H54 (cell line): ENCODE measurements around the gene PARP3.

ENCODE experiments used
- DNase-seq: peaks from one replicate; pipeline ENCODE4 v3.0.0; 2011; ENCODE audit warnings: low spot score, mixed read lengths; ENCODE audit not compliant: insufficient read length
- FAIRE-seq: peaks from 3 replicates; lab custom pipeline; 2011; peaks lifted over from hg19 to GRCh38; lab: Jason Lieb, UNC
- POLR2A ChIP-seq: IDR thresholded peaks from 2 replicates; pipeline ENCODE4 v1.6.1; 2011; ENCODE audit warnings: low read depth, mild to moderate bottlenecking, low read length

The PARP3 gene

GRCh38 chr3:51940648-51941462 is 1.3 kb upstream of the PARP3 start:
- FAIRE-seq (no peak), DNase-seq (no peak)
- no peak for TF ChIP-seq POLR2A

- FAIRE-seq: no peak
- TF ChIP-seq POLR2A: no peak
These were observed 733 bp upstream of the PARP3 start for GRCh38 chr3:51941463-51941797.

GRCh38 chr3:51942603-51943450 is 664 bp downstream of the PARP3 start:
- peak; percentile 27 for FAIRE-seq
- peak; percentile 91 for DNase-seq
- 0 out of 2 replicates have a peak, but pooled peaks have one; percentile 54 for TF ChIP-seq POLR2A

More at GRCh38 chr3:51941463-51941797, 733 bp upstream of the PARP3 start:
- no peak for DNase-seq

DNA sequence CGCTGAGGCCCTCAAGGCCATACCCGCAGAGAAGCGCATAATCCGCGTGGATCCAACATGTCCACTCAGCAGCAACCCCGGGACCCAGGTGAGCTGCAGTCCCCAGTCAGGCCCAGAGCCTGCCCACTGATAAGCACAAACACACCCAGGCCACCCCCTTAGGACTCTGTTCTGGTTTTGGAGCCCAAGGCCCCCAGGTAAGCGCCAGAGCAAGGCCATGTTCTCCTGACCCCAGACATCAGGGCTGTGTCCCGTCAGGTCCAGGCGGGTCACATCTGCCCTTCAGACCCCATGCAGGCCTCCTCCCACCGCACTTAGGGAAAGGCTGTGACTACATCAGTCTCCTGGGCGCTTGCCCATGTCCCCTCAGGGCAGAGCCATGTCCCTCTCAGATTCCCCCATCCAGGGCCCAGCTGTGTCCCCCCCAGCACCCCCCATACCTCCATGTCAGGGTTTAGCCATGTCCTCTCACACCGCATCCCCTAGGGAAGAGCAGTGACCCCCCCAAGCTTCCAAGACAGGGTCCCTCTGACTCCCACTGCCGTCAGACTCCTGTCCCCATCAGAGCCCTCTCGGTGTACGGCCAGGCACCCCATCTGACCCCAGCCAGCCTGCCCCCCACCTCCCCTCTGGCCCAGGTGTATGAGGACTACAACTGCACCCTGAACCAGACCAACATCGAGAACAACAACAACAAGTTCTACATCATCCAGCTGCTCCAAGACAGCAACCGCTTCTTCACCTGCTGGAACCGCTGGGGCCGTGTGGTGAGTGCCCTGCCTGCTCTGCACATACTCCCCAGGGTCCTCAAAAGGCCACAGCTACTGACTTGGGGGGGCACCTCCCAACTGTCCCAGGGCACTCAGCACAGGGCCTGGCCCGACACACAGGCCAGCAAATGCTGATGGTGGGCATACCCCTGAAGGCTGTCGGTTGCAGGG is 1.6 kb downstream of the PARP3 start:
- FAIRE-seq (no peak), DNase-seq (no peak)
- TF ChIP-seq POLR2A: no peak

DNA sequence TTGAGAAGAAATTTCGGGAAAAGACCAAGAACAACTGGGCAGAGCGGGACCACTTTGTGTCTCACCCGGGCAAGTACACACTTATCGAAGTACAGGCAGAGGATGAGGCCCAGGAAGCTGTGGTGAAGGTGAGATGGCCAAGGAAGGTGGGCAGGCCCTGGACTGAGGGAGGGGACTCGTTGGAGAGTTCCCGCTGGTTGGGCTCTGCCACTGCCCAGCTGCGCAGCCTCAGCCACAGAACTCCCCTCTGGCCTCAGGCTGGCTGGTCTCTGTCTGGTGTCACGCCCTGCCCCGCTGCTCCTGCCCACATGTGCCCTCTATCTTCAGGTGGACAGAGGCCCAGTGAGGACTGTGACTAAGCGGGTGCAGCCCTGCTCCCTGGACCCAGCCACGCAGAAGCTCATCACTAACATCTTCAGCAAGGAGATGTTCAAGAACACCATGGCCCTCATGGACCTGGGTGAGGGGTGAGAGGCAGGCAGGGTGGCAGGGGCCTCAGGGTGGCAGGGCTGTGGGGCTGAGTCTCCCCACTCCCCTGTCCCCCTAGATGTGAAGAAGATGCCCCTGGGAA is 2.4 kb downstream of the PARP3 start:
- no peak for FAIRE-seq
- TF ChIP-seq POLR2A: no peak

GRCh38 chr3:51945031-51945840 is 3.1 kb downstream of the PARP3 start:
- DNase-seq (no peak), FAIRE-seq (no peak)
- TF ChIP-seq POLR2A: no peak

More for the DNA sequence above, 2.4 kb downstream of the PARP3 start:
- DNase-seq: no peak

DNA sequence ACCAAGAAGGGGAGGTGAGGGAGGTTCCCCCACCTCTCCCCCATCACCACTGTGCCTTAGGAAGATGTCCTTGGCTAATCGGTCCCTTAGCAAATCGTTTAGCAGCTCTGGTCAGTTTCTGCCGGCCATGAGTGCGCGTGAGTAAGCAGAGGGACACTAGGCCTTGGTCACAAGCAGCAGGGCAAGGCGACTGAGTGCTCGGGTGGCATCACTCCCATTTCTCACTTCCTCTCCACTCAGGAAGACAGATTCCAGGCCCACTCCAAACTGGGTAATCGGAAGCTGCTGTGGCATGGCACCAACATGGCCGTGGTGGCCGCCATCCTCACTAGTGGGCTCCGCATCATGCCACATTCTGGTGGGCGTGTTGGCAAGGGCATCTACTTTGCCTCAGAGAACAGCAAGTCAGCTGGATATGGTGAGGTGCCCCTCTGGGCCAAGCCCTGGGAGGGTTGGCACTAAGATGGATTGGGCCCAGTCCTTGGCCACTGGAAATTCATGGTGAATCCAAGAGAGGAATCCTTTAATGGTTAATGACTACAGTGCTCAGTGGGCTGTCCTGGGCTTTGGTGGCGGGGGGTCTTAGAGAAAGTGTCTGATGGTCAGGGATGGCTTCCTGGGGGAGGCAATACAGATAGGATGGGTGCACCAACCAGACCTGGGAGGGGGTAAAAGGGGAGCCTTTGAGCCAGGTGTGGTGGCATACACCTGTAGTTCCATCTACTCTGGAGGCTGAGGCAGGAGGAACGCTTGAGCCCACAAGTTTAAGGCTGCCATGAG is 4.0 kb downstream of the PARP3 start:
- no peak for TF ChIP-seq POLR2A
- no peak for FAIRE-seq

DNA sequence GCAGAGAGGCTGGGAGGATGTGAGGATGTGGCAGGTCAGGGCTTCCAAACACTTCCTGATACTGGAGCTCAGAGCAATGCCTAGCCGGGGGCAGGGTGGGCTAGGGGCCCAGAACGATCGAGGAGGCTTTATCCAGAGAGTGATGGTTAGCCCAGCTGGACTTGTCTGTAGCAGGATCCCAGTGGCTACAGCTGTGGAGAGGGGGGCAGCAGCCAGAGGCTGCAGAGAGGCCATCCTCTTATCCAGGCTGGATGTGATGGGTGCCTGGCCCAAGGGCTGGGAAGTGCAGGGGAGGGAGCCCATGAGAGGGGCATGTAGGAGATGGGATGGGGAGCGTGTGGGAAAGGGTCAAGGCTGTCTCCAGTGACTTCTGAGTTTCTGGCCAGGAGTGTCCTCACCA is 4.6 kb downstream of the PARP3 start:
- TF ChIP-seq POLR2A: no peak
- no peak for FAIRE-seq
- DNase-seq: no peak

More for the DNA sequence above, 4.0 kb downstream of the PARP3 start:
- no peak for DNase-seq

DNA sequence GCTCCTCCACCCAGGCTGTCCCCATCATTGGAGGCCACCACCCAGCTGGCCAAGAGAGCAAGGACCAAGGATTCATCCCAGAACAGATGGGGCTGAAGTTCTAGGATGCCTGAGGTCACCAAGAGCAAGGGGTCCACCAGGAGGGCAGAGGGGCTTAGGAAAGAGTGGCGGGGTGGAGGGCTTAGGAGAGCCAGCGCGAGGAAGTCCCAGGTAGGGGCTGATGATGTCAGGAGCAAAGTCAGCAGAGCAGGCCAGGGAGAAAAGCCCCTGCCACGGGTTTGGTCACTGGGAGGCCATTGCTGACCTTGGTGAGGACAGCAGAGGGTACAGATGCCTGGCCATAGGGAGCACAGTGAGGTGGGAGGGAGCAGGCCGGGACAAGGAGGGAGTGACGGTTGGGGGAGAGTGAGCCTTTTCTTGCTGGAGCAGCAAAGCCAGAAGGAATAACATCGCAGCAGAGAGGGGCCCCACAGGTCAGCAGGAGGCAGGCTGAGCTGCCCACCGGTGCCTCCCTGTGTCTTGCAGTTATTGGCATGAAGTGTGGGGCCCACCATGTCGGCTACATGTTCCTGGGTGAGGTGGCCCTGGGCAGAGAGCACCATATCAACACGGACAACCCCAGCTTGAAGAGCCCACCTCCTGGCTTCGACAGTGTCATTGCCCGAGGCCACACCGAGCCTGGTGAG is 5.2 kb downstream of the PARP3 start:
- no peak for TF ChIP-seq POLR2A
- FAIRE-seq (no peak), DNase-seq (no peak)

DNA sequence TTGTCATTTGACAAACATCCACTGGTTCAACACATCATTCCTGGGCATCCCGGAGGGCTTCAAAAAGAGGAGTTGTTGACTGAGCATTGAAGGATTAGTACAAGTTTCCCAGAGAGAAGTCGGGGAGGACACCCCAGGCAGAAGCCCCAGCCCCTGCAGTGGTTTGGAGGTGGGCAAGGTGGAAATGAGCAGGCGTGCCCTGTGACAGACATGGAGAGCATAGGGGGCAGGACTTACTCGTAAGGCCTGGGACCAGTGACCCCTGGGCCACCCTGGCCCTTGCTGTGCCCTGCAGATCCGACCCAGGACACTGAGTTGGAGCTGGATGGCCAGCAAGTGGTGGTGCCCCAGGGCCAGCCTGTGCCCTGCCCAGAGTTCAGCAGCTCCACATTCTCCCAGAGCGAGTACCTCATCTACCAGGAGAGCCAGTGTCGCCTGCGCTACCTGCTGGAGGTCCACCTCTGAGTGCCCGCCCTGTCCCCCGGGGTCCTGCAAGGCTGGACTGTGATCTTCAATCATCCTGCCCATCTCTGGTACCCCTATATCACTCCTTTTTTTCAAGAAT is 5.9 kb downstream of the PARP3 start:
- no peak for TF ChIP-seq POLR2A
- FAIRE-seq (no peak), DNase-seq (no peak)

DNA sequence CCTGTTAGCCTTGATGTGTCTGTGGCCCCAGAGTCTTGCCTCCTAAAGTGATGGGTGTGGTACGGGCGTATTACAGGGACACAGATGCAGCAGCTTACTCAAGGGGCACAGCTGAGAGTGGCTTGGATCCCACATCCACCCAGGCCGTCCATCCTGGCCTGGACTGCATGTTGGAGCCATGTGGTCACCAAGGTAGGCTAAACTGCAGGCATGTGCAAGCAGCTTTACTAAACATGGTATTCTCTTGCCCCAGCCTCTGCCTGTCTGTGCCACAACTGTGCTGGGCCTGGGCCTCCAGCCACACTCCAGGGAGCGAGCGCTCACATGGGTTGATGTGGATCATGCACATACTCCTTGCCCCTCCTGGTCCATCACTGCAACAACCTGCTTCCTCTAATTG is 7.0 kb downstream of the PARP3 start:
- FAIRE-seq: no peak
- TF ChIP-seq POLR2A: no peak

More for the DNA sequence above, 7.0 kb downstream of the PARP3 start:
- no peak for DNase-seq
